ENCODE data around the gene CCSER1.

CCSER1 gene

DNA sequence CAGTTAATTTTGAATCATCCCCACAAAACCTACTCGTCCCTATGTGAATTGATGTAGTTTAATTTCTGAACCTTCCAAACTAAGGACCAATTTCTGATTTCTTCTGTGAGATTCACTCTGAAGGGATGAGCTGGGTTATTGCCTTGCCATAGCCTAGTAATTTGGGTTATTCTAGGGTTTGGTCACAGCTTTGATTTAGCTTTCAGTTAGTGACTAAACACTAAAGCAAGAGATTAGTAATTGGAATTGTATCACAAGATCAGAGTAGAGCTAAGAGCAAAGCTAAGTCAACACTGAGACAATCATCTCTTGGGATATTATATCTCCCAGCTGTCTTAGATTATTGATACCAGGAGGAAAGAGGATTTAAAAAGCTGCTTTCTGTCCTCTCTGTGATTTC, 588.0 kb downstream of the CCSER1 start:
- no peak for TF ChIP-seq CTCF (IDR thresholded peaks at IDR 0.05; ENCODE audit: low read depth, low read length)
- DNase-seq = no peak

DNA sequence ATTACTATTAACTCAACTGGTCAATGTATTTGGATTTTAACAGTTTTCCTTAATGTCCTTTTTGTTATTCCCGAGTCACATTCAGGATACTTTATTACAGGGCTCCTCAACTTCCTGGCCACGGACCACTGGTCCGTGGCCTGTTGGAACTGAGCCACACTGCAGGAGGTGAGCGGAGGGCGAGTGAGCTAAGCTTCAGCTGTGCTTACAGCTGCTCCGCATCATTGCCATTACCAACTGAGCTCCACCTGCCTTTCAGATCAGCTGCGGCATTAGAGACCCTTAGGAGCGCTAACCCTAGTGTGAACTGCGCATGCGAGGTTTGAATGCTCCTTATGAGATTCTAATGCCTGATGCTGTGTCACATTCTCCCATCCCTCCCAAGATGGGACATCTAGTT, 591.7 kb downstream of the CCSER1 start:
- no peaks in the 10 kb centered on the region for H3K27me3 ChIP-seq (ENCODE audit: insufficient read depth, low read depth, severe bottlenecking)
- H3K4me3 ChIP-seq (ENCODE audit: low read depth, low read length) = no peak overlapping the region
- H3K27ac ChIP-seq = no peak overlapping the region
- no peaks in the 10 kb centered on the region for H3K9me3 ChIP-seq (ENCODE audit: severe bottlenecking)
- DNase-seq = peak; percentile 24
- TF ChIP-seq CTCF (IDR thresholded peaks at IDR 0.05; ENCODE audit: low read depth, low read length) = no peak
- no peaks in the 10 kb centered on the region for H3K36me3 ChIP-seq

More for the DNA sequence above, 588.0 kb downstream of the CCSER1 start:
- H3K27me3 ChIP-seq (ENCODE audit: insufficient read depth, low read depth, severe bottlenecking) = no peaks in the 10 kb centered on the region
- no peaks in the 10 kb centered on the region for H3K9me3 ChIP-seq (ENCODE audit: severe bottlenecking)
- H3K4me3 ChIP-seq (ENCODE audit: low read depth, low read length) = no peak overlapping the region
- no peak overlapping the region for H3K27ac ChIP-seq
- H3K36me3 ChIP-seq = no peaks in the 10 kb centered on the region

- Histone ChIP-seq H3K9me3 (ENCODE audit: severe bottlenecking) (no peaks in the 10 kb centered on the region), H3K27ac (no peak overlapping the region), H3K4me3 (ENCODE audit: low read depth, low read length) (no peak overlapping the region), H3K36me3 (no peaks in the 10 kb centered on the region), H3K27me3 (ENCODE audit: insufficient read depth, low read depth, severe bottlenecking) (no peaks in the 10 kb centered on the region)
- no peak for TF ChIP-seq CTCF (IDR thresholded peaks at IDR 0.05; ENCODE audit: low read depth, low read length)
- DNase-seq = no peak
Observed at GRCh38 chr4:90727938-90728337, 600.7 kb downstream of the CCSER1 start.

GRCh38 chr4:90730752-90731151, 603.6 kb downstream of the CCSER1 start:
- no peak for TF ChIP-seq CTCF (IDR thresholded peaks at IDR 0.05; ENCODE audit: low read depth, low read length)
- H3K27ac ChIP-seq = no peak overlapping the region
- H3K36me3 ChIP-seq = no peaks in the 10 kb centered on the region
- DNase-seq = no peak
- H3K9me3 ChIP-seq (ENCODE audit: severe bottlenecking) = no peaks in the 10 kb centered on the region
- H3K27me3 ChIP-seq (ENCODE audit: insufficient read depth, low read depth, severe bottlenecking) = no peaks in the 10 kb centered on the region
- H3K4me3 ChIP-seq (ENCODE audit: low read depth, low read length) = no peak overlapping the region

- Histone ChIP-seq H3K27me3 (ENCODE audit: insufficient read depth, low read depth, severe bottlenecking) (no peaks in the 10 kb centered on the region), H3K9me3 (ENCODE audit: severe bottlenecking) (no peaks in the 10 kb centered on the region), H3K27ac (no peak overlapping the region), H3K36me3 (no peaks in the 10 kb centered on the region), H3K4me3 (ENCODE audit: low read depth, low read length) (no peak overlapping the region)
- TF ChIP-seq CTCF (IDR thresholded peaks at IDR 0.05; ENCODE audit: low read depth, low read length) = no peak
- DNase-seq = no peak
Observed at GRCh38 chr4:90733211-90733610, 606.0 kb downstream of the CCSER1 start.

- DNase-seq = no peak
- TF ChIP-seq CTCF (IDR thresholded peaks at IDR 0.05; ENCODE audit: low read depth, low read length) = no peak
- H3K4me3 ChIP-seq (ENCODE audit: low read depth, low read length) = no peak overlapping the region
Observed at GRCh38 chr4:90745176-90745575, 618.0 kb downstream of the CCSER1 start.

More at GRCh38 chr4:90745176-90745575, 618.0 kb downstream of the CCSER1 start:
- no peaks in the 10 kb centered on the region for H3K36me3 ChIP-seq
- H3K27ac ChIP-seq = no peak overlapping the region
- H3K27me3 ChIP-seq (ENCODE audit: insufficient read depth, low read depth, severe bottlenecking) = no peaks in the 10 kb centered on the region
- H3K9me3 ChIP-seq (ENCODE audit: severe bottlenecking) = no peaks in the 10 kb centered on the region

Measured in WERI-Rb-1 (cell line).